ENCODE measurements around the gene SNX19.

GRCh38 chr11:130849215-130849568 lies 67.1 kb downstream of the SNX19 start:
- no peak for TF ChIP-seq CTCF (IDR thresholded peaks at IDR 0.05)
- TF ChIP-seq POLR2AphosphoS5 (IDR thresholded peaks at IDR 0.05; ENCODE audit: low read depth, low read length), result no peak
- TF ChIP-seq REST (IDR thresholded peaks at IDR 0.05; ENCODE audit: insufficient read depth in 1 of 2, low read depth in 2 of 2, low read length in 1 of 2), result no peak

Measured in Panc1 (cell line).